ENCODE data around the gene ZNF276.

The ZNF276 gene

GRCh38 chr16:89693931-89694783 is 27.2 kb upstream of the ZNF276 start:
- no peak for TF ChIP-seq EP300 (IDR thresholded peaks at IDR 0.05; ENCODE audit: borderline replicate concordance)
- no peak for TF ChIP-seq NFIC (IDR thresholded peaks at IDR 0.05)

- no peak for TF ChIP-seq YY1 (IDR thresholded peaks at IDR 0.05; ENCODE audit: low read depth)
Observed at GRCh38 chr16:89695086-89695874, 26.1 kb upstream of the ZNF276 start.

GRCh38 chr16:89695875-89696669 is 25.3 kb upstream of the ZNF276 start:
- TF ChIP-seq MAX (IDR thresholded peaks at IDR 0.05) (no peak), EGR1 (IDR thresholded peaks at IDR 0.05) (no peak), EP300 (IDR thresholded peaks at IDR 0.05; ENCODE audit: borderline replicate concordance) (no peak), USF1 (IDR thresholded peaks at IDR 0.05) (no peak), YY1 (IDR thresholded peaks at IDR 0.05; ENCODE audit: low read depth) (no peak), TAF1 (IDR thresholded peaks at IDR 0.05; ENCODE audit: low read depth) (no peak), ZBTB7A (IDR thresholded peaks at IDR 0.05; ENCODE audit: low read depth) (no peak), TCF12 (IDR thresholded peaks at IDR 0.05; ENCODE audit: low read depth) (no peak), RAD21 (IDR thresholded peaks at IDR 0.05; ENCODE audit: low read depth) (no peak), NFIC (IDR thresholded peaks at IDR 0.05) (no peak), FOXM1 (IDR thresholded peaks at IDR 0.05; ENCODE audit: borderline replicate concordance, low read depth) (no peak), CEBPB (IDR thresholded peaks at IDR 0.05) (no peak), TEAD4 (IDR thresholded peaks at IDR 0.05) (no peak), REST (IDR thresholded peaks at IDR 0.05; ENCODE audit: low read depth) (no peak), CREB1 (IDR thresholded peaks at IDR 0.05; ENCODE audit: low read depth) (no peak)

GRCh38 chr16:89696670-89697128 is 24.6 kb upstream of the ZNF276 start:
- TF ChIP-seq TAF1 (IDR thresholded peaks at IDR 0.05; ENCODE audit: low read depth) (no peak), EGR1 (IDR thresholded peaks at IDR 0.05) (no peak), CREB1 (IDR thresholded peaks at IDR 0.05; ENCODE audit: low read depth) (no peak), CEBPB (IDR thresholded peaks at IDR 0.05) (no peak), ZBTB7A (IDR thresholded peaks at IDR 0.05; ENCODE audit: low read depth) (no peak), USF1 (IDR thresholded peaks at IDR 0.05) (no peak)

- no peak for TF ChIP-seq CEBPB (IDR thresholded peaks at IDR 0.05)
- no peak for TF ChIP-seq TAF1 (IDR thresholded peaks at IDR 0.05; ENCODE audit: low read depth)
- no peak for TF ChIP-seq EP300 (IDR thresholded peaks at IDR 0.05; ENCODE audit: borderline replicate concordance)
- no peak for TF ChIP-seq EGR1 (IDR thresholded peaks at IDR 0.05)
- no peak; the same call in 1 of the 2 replicates for TF ChIP-seq ZBTB7A (IDR thresholded peaks at IDR 0.05; ENCODE audit: low read depth)
- TF ChIP-seq NFIC (IDR thresholded peaks at IDR 0.05): no peak
- no peak for TF ChIP-seq YY1 (IDR thresholded peaks at IDR 0.05; ENCODE audit: low read depth)
- no peak for TF ChIP-seq REST (IDR thresholded peaks at IDR 0.05; ENCODE audit: low read depth)
- TF ChIP-seq USF1 (IDR thresholded peaks at IDR 0.05): no peak
- no peak for TF ChIP-seq TCF12 (IDR thresholded peaks at IDR 0.05; ENCODE audit: low read depth)
- no peak for TF ChIP-seq FOXM1 (IDR thresholded peaks at IDR 0.05; ENCODE audit: borderline replicate concordance, low read depth)
- no peak for TF ChIP-seq RAD21 (IDR thresholded peaks at IDR 0.05; ENCODE audit: low read depth)
- TF ChIP-seq MAX (IDR thresholded peaks at IDR 0.05): no peak
Observed at GRCh38 chr16:89697161-89697615, 24.1 kb upstream of the ZNF276 start.
